Measurements from ENCODE around the gene LSR.

Gene LSR

GRCh38 chr19:35314031-35314430, 65.2 kb downstream of the LSR start:
- in situ Hi-C loops (cut with HindIII; ENCODE audit: low sequenced_read_pairs): no loop called here

DNA sequence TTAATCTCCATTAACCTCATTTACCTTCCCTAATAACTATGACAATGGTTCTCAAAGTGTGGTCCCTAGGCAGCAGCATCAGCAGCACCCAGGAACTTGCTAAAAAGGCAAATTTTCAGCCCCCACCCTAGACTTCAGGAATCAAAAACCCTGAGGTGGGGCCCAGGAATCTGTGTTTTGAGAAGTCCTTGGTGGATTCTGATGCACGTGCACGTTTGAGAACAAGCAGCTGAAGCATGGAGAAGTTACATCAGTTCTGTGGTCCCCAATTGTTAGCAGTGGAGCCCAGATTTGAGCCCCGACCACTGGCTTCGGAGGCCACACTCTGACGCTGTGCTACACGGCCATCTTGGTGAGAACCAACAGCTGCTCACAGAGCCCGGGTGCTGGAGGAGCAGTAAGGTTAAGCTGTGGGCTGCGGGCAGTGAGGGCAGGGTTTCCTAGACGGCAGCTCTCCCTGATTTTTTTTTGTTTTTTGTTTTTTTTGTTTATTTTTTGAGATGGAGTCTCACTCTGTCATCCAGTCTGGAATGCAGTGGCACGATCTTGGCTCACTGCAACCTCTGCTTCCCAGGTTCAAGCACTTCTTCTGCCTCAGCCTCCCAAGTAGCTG, 66.2 kb downstream of the LSR start:
- in situ Hi-C loops (cut with HindIII; ENCODE audit: low sequenced_read_pairs): no loop called here

DNA sequence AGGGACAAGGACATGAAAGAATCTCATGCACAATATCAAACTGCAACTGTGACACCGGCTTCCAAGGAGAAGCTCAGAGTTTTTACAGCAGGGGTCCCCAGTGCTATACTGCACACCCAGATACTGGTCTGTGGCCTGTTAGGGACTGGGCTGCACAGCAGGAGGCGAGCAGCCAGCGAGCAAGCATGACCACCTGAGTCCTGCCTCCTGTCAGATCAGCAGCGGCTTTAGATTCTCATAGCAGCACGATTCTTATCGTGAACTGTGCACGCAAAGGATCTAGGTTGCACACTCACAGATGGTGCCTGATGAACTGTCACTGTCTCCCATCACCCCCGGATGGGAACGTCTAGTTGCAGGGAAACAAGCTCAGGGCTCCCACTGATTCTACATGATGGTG, 67.1 kb downstream of the LSR start:
- in situ Hi-C loops (cut with HindIII; ENCODE audit: low sequenced_read_pairs): no loop called here

- in situ Hi-C loops (cut with HindIII; ENCODE audit: low sequenced_read_pairs): no loop called here
These were observed 67.8 kb downstream of the LSR start for GRCh38 chr19:35316560-35316959.

Measured in DLD1 (cell line).